HG02763 (cell line): ENCODE measurements around the gene DDN.

Experiments used
- ATAC-seq: cut with Tn5 transposase; IDR thresholded peaks from one replicate; pipeline ENCODE4 v1.9.1; 2021; ENCODE audit warnings: mild to moderate bottlenecking, moderate library complexity; ENCODE audit not compliant: unreplicated experiment

The DDN gene

GRCh38 chr12:48969160-48969771, 29.9 kb downstream of the DDN start:
- ATAC-seq: no peak

GRCh38 chr12:48968467-48968866, 30.7 kb downstream of the DDN start:
- ATAC-seq: no peak

- ATAC-seq: no peak
Measured at GRCh38 chr12:48967991-48968390, 31.2 kb downstream of the DDN start.

- no peak for ATAC-seq
Measured at GRCh38 chr12:48966177-48966895, 32.8 kb downstream of the DDN start.

GRCh38 chr12:48965298-48965838, 33.8 kb downstream of the DDN start:
- ATAC-seq: no peak

GRCh38 chr12:48961801-48962200, 37.4 kb downstream of the DDN start:
- no peak for ATAC-seq

GRCh38 chr12:48961331-48961730, 37.8 kb downstream of the DDN start:
- no peak for ATAC-seq

- no peak for ATAC-seq
Measured at GRCh38 chr12:48960834-48961233, 38.3 kb downstream of the DDN start.

GRCh38 chr12:48958049-48958388, 41.2 kb downstream of the DDN start:
- ATAC-seq: no peak

GRCh38 chr12:48957141-48958048, 41.8 kb downstream of the DDN start, which contains the start of gene ARF3:
TSS of gene ARF3 (minus strand) at chr12:48957487. CDS start at chr12:48941095, 16,392 bp downstream.
- ATAC-seq: peak; percentile 88

GRCh38 chr12:48956279-48957140, 42.7 kb downstream of the DDN start:
- ATAC-seq: no peak

GRCh38 chr12:48954841-48955501, 44.2 kb downstream of the DDN start:
- no peak for ATAC-seq

GRCh38 chr12:48954061-48954460, 45.1 kb downstream of the DDN start:
- no peak for ATAC-seq

- no peak for ATAC-seq
Measured at GRCh38 chr12:48952691-48953090, 46.5 kb downstream of the DDN start.

GRCh38 chr12:48947727-48948126, 51.4 kb downstream of the DDN start:
- ATAC-seq: no peak

- ATAC-seq: no peak
Measured at GRCh38 chr12:48946943-48947342, 52.2 kb downstream of the DDN start.

- no peak for ATAC-seq
Measured at GRCh38 chr12:48946205-48946604, 53.0 kb downstream of the DDN start.
